Measurements from ENCODE around the gene PROKR1. TPM values are rescaled to one million over a fixed set of nuclear protein-coding genes. Genes with fewer than 3 reads are reported as not detected.
"Not testable (repeated sequence)": the region's sequence is repeated elsewhere in the genome, so short reads cannot be mapped to it uniquely, and the experiment has no call there.

PROKR1 gene
- total and polyA plus RNA-seq, 4 donors = 2.2 to 5.8 (median 4.9) TPM

- 100% methylated on average over 1 of the region's 4 CpGs for whole genome bisulfite sequencing (ENCODE audit: insufficient coverage)
- no peak overlapping the region for H3K27ac ChIP-seq (ENCODE audit: low read depth, low read length)
- H3K27me3 ChIP-seq (ENCODE audit: control insufficient read depth, insufficient read depth, low read length) = no peaks in the 10 kb centered on the region
- DNase-seq (ENCODE audit: low read depth in 4 of 6, low spot score in 6 of 6) = no peak
- no peak overlapping the region for H3K4me3 ChIP-seq (ENCODE audit: low read depth, low read length)
- no peaks in the 10 kb centered on the region for H3K9me3 ChIP-seq (ENCODE audit: control insufficient read depth, insufficient read depth, low read length)
- no peaks in the 10 kb centered on the region for H3K4me1 ChIP-seq (ENCODE audit: control insufficient read depth, insufficient read depth, low read length)
- H3K36me3 ChIP-seq (ENCODE audit: control insufficient read depth, insufficient read depth, low read length) = no peaks in the 10 kb centered on the region
Observed at GRCh38 chr2:68671961-68672360, 28.6 kb downstream of the PROKR1 start.

DNA sequence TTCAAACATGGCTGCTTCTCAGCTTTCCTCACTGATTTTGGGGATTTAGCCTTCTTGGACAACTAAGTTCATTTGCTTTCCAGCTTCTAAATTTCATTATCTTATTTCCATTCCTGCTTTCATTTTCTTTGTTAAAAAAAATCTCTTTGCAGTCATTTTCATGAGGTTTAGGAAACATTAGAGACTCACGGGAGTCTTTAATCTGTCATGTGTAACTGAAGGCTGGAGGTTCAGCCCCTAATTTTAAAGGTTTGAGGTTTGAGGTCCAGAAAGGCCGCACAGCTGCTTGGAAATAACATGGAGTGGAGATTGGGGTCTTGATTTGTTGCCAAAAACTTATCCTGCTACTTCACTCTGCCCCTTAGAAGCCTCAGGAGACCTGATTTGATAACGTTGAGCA lies 30.3 kb downstream of the PROKR1 start:
- no peak for DNase-seq (ENCODE audit: low read depth in 4 of 6, low spot score in 6 of 6)
- Histone ChIP-seq H3K27me3 (ENCODE audit: control insufficient read depth, insufficient read depth, low read length) (no peaks in the 10 kb centered on the region), H3K4me1 (ENCODE audit: control insufficient read depth, insufficient read depth, low read length) (no peaks in the 10 kb centered on the region), H3K27ac (ENCODE audit: low read depth, low read length) (no peak overlapping the region), H3K36me3 (ENCODE audit: control insufficient read depth, insufficient read depth, low read length) (no peaks in the 10 kb centered on the region), H3K4me3 (ENCODE audit: low read depth, low read length) (no peak overlapping the region), H3K9me3 (ENCODE audit: control insufficient read depth, insufficient read depth, low read length) (no peaks in the 10 kb centered on the region)
- 86% methylated on average over 1 of the region's 3 CpGs for WGBS (ENCODE audit: insufficient coverage)

DNA sequence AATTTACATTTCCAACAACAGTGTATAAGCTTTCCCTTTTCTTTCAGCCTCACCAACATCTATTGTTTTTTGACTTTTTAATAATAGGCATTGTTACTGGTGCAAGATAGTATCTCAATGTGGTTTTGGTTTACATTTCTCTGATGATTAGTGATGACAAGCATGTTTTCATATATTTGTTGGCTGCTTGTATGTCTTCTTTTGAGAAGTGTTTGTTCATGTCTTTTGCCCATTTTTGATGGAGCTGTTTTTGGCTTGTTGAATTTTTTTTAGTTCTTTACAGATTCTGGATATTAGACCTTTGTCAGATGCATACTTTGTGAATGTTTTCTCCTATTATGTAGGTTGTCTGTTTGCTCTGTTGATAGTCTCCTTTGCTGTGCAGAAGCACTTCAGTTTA lies 32.1 kb downstream of the PROKR1 start:
- Histone ChIP-seq H3K4me3 (ENCODE audit: low read depth, low read length) (no peak overlapping the region), H3K4me1 (ENCODE audit: control insufficient read depth, insufficient read depth, low read length) (no peaks in the 10 kb centered on the region), H3K27ac (ENCODE audit: low read depth, low read length) (no peak overlapping the region), H3K27me3 (ENCODE audit: control insufficient read depth, insufficient read depth, low read length) (no peaks in the 10 kb centered on the region), H3K36me3 (ENCODE audit: control insufficient read depth, insufficient read depth, low read length) (no peaks in the 10 kb centered on the region), H3K9me3 (ENCODE audit: control insufficient read depth, insufficient read depth, low read length) (no peaks in the 10 kb centered on the region)
- DNase-seq (ENCODE audit: low read depth in 4 of 6, low spot score in 6 of 6) = no peak

DNA sequence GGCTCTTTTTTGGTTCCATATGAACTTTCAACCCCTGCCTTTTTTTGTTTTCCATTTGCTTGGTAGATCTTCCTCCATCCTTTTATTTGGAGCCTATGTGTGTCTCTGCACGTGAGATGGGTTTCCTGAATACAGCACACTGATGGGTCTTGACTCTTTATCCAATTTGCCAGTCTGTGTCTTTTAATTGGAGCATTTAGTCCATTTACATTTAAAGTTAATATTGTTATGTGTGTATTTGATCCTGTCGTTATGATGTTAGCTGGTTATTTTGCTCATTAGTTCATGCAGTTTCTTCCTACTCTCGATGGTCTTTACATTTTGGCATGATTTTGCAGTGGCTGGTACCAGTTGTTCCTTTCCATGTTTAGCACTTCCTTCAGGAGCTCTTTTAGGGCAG lies 34.5 kb downstream of the PROKR1 start:
- not testable (repeated sequence) for H3K4me1 ChIP-seq (ENCODE audit: control insufficient read depth, insufficient read depth, low read length); H3K27ac ChIP-seq (ENCODE audit: low read depth, low read length); H3K9me3 ChIP-seq (ENCODE audit: control insufficient read depth, insufficient read depth, low read length); H3K27me3 ChIP-seq (ENCODE audit: control insufficient read depth, insufficient read depth, low read length); H3K4me3 ChIP-seq (ENCODE audit: low read depth, low read length); DNase-seq (ENCODE audit: low read depth in 4 of 6, low spot score in 6 of 6); H3K36me3 ChIP-seq (ENCODE audit: control insufficient read depth, insufficient read depth, low read length)
- no CpG with 5 or more reads among the region's 3 CpGs for WGBS (ENCODE audit: insufficient coverage)

DNA sequence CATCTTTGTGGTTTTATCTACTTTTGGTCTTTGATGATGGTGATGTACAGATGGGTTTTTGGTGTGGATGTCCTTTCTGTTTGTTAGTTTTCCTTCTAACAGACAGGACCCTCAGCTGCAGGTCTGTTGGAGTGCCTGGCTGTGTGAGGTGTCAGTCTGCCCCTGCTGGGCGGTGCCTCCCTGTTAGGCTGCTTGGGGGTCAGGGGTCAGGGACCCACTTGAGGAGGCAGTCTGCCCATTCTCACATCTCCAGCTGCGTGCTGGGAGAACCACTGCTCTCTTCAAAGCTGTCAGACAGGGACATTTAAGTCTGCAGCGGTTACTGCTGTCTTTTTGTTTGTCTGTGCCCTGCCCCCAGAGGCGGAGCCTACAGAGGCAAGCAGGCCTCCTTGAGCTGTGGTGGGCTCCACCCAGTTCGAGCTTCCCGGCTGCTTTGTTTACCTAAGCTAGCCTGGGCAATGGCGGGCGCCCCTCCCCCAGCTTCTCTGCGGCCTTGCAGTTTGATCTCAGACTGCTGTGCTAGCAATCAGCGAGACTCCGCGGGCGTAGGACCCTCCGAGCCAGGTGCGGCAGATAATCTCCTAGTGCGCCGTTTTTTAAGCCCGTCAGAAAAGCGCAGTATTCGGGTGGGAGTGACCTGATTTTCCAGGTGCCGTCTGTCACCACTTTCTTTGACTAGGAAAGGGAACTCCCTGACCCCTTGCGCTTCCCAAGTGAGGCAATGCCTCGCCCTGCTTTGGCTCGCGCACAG lies 36.0 kb downstream of the PROKR1 start:
- H3K4me1 ChIP-seq (ENCODE audit: control insufficient read depth, insufficient read depth, low read length); H3K27ac ChIP-seq (ENCODE audit: low read depth, low read length); H3K4me3 ChIP-seq (ENCODE audit: low read depth, low read length); H3K9me3 ChIP-seq (ENCODE audit: control insufficient read depth, insufficient read depth, low read length); H3K27me3 ChIP-seq (ENCODE audit: control insufficient read depth, insufficient read depth, low read length); DNase-seq (ENCODE audit: low read depth in 4 of 6, low spot score in 6 of 6); H3K36me3 ChIP-seq (ENCODE audit: control insufficient read depth, insufficient read depth, low read length): not testable (repeated sequence)
- 53% methylated on average over 14 of the region's 25 CpGs for WGBS (ENCODE audit: insufficient coverage)

DNA sequence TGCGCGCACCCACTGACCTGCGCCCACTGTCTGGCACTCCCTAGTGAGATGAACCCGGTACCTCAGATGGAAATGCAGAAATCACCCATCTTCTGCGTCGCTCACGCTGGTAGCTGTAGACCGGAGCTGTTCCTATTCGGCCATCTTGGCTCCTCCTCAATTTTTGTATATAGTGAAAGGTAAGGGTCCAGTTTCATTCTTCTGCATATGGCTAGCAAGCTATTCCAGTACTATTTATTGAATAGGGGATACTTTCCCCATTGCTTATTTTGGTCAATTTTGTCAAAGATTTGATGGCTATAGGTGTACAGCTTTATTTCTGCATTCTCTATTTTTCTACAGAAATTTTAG lies 36.5 kb downstream of the PROKR1 start:
- not testable (repeated sequence) for H3K9me3 ChIP-seq (ENCODE audit: control insufficient read depth, insufficient read depth, low read length); DNase-seq (ENCODE audit: low read depth in 4 of 6, low spot score in 6 of 6); H3K36me3 ChIP-seq (ENCODE audit: control insufficient read depth, insufficient read depth, low read length); H3K4me1 ChIP-seq (ENCODE audit: control insufficient read depth, insufficient read depth, low read length); H3K27me3 ChIP-seq (ENCODE audit: control insufficient read depth, insufficient read depth, low read length); H3K4me3 ChIP-seq (ENCODE audit: low read depth, low read length); H3K27ac ChIP-seq (ENCODE audit: low read depth, low read length)
- WGBS (ENCODE audit: insufficient coverage) = no CpG with 5 or more reads among the region's 9 CpGs

DNA sequence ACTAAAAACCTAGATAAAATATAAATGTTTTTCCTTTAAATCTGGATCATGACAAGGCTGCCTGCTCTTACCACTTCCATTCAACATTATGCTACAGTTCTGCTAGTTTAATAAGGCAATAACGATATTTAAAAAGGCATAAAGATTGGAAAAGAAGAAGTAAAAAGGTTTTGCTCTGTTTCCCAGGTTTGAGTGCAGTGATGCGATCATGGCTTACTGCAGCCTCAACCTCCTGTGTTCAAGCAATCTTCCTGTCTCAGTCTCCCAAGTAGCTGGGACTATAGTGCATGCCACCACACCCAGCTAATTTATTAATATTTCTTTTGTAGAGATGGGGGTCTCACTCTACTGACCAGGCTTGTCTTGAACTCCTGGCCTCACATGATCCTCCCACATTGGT lies 40.8 kb downstream of the PROKR1 start:
- H3K4me1 ChIP-seq (ENCODE audit: control insufficient read depth, insufficient read depth, low read length) = no peaks in the 10 kb centered on the region
- H3K27me3 ChIP-seq (ENCODE audit: control insufficient read depth, insufficient read depth, low read length) = no peaks in the 10 kb centered on the region
- no peak overlapping the region for H3K27ac ChIP-seq (ENCODE audit: low read depth, low read length)
- DNase-seq (ENCODE audit: low read depth in 4 of 6, low spot score in 6 of 6) = no peak
- no peaks in the 10 kb centered on the region for H3K9me3 ChIP-seq (ENCODE audit: control insufficient read depth, insufficient read depth, low read length)
- H3K36me3 ChIP-seq (ENCODE audit: control insufficient read depth, insufficient read depth, low read length) = no peaks in the 10 kb centered on the region
- WGBS (ENCODE audit: insufficient coverage) = no CpG with 5 or more reads among the region's 2 CpGs
- no peak overlapping the region for H3K4me3 ChIP-seq (ENCODE audit: low read depth, low read length)

GRCh38 chr2:68686178-68686577 lies 42.8 kb downstream of the PROKR1 start:
- Histone ChIP-seq H3K9me3 (ENCODE audit: control insufficient read depth, insufficient read depth, low read length) (no peaks in the 10 kb centered on the region), H3K36me3 (ENCODE audit: control insufficient read depth, insufficient read depth, low read length) (no peaks in the 10 kb centered on the region), H3K27ac (ENCODE audit: low read depth, low read length) (no peak overlapping the region), H3K27me3 (ENCODE audit: control insufficient read depth, insufficient read depth, low read length) (no peaks in the 10 kb centered on the region), H3K4me1 (ENCODE audit: control insufficient read depth, insufficient read depth, low read length) (no peaks in the 10 kb centered on the region), H3K4me3 (ENCODE audit: low read depth, low read length) (no peak overlapping the region)
- WGBS (ENCODE audit: insufficient coverage) = 75% methylated on average over 1 of the region's 5 CpGs
- DNase-seq (ENCODE audit: low read depth in 4 of 6, low spot score in 6 of 6) = no peak

DNA sequence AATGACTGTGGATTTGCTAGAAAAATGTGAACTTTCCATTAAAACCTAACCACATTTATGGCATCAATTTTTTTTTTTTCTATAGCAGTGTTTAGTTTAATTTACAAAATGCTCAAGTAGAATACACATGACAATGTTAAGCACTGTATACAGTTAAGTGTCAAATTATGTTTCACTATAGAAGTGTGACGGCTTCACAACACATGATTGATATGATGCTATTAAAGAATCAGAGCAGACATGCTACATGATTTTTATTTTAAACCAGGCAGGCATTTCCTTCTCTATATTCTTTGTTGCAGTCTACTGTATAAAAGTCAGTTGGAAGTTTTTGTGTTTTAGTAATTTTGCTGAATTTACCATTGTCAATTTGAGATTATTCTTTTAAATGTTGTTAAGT lies 43.6 kb downstream of the PROKR1 start:
- peak in 1 of 6 donors; percentile 16 for DNase-seq (ENCODE audit: low read depth in 4 of 6, low spot score in 6 of 6)
- Histone ChIP-seq H3K4me3 (ENCODE audit: low read depth, low read length) (no peak overlapping the region), H3K9me3 (ENCODE audit: control insufficient read depth, insufficient read depth, low read length) (no peaks in the 10 kb centered on the region), H3K27ac (ENCODE audit: low read depth, low read length) (no peak overlapping the region), H3K27me3 (ENCODE audit: control insufficient read depth, insufficient read depth, low read length) (no peaks in the 10 kb centered on the region), H3K36me3 (ENCODE audit: control insufficient read depth, insufficient read depth, low read length) (no peaks in the 10 kb centered on the region), H3K4me1 (ENCODE audit: control insufficient read depth, insufficient read depth, low read length) (no peaks in the 10 kb centered on the region)
- no CpG with 5 or more reads among the region's 1 CpG for WGBS (ENCODE audit: insufficient coverage)

DNA sequence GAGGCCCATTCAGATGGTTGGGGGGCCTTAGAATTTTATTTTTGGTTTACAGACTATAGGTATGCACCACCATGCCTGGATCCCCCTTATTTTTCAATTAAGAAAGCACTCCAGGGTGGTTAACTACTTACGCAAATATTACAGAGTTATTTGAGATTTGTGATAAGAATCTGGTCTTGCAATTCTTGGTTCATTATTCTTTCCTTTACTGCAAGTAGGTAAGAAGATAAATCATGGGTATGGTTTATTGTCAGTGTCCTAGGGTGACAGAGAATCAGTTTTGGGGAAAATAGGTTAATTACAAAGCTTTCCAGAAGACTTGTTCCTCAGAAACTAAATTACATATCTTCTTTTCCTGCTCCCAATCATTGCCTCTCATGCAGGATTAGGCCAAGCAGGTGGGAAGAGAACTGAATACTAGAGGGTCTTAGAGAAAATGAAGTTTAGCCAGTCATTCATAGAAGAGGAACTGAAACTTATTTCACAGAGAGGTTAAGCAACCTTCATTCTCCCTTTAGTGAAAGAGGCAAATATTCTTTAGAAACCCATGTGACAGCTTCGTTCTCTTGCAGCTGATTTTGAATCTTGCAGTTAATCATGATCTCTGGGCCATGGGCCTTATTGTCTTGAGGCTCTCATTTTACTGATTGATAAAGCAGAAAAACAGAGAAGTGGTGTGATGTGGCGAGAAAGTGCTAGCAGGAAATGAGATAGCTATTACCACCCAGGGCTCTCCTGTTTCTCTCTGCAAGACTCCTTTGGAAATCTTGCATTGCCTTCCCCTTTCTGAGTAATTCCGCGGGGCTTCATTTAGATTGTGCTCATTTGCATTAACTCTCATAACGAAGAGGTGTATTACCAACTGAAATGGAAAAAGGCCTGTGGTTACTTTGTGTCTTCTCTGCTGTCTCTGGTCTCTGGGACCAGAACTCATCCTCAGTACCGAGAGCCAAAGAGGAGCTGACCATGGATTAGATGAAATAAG lies 46.5 kb downstream of the PROKR1 start:
- DNase-seq (ENCODE audit: low read depth in 4 of 6, low spot score in 6 of 6) = peak in 1 of 6 donors; percentile 78
- H3K27me3 ChIP-seq (ENCODE audit: control insufficient read depth, insufficient read depth, low read length) = no peaks in the 10 kb centered on the region
- H3K9me3 ChIP-seq (ENCODE audit: control insufficient read depth, insufficient read depth, low read length) = no peaks in the 10 kb centered on the region
- no peak overlapping the region for H3K27ac ChIP-seq (ENCODE audit: low read depth, low read length)
- H3K36me3 ChIP-seq (ENCODE audit: control insufficient read depth, insufficient read depth, low read length) = no peaks in the 10 kb centered on the region
- no CpG with 5 or more reads among the region's 7 CpGs for WGBS (ENCODE audit: insufficient coverage)
- no peak overlapping the region for H3K4me3 ChIP-seq (ENCODE audit: low read depth, low read length)
- H3K4me1 ChIP-seq (ENCODE audit: control insufficient read depth, insufficient read depth, low read length) = no peaks in the 10 kb centered on the region

Data from spinal cord (tissue), 10 donors.